A549 (cell line): ENCODE measurements around the gene DNAJB4. TPM values are rescaled to one million over a fixed set of nuclear protein-coding genes. Genes with fewer than 3 reads are reported as not detected.

ENCODE experiments used
- ATAC-seq, 2 experiments: fragments of 200-7000 bp in 1 of 2; fragments of >200 bp in 1 of 2; cut with Nextera tagmentation in 1 of 2; cut with Tn5 transposase in 1 of 2; 3 replicates each; pipeline versions ENCODE4 v1.8.0 to v1.9.1; 2018 to 2020; ENCODE audit warnings: mild to moderate bottlenecking in 1 of 2, moderate library complexity in 1 of 2
- CTCF ChIA-PET: fragments of 300-600 bp; sonication (Branson Sonifier 250); formaldehyde crosslinking; extraction: SDS; loops from one replicate; lab custom pipeline; 2021; ENCODE audit warnings: antibody characterized with exemption, inconsistent platforms; lab: Yijun Ruan, JAX
- POLR2A ChIA-PET: fragments of 350-600 bp; formaldehyde crosslinking; extraction: SDS; loops from one replicate; lab custom pipeline; 2021; ENCODE audit warnings: antibody characterized with exemption, inconsistent platforms; lab: Yijun Ruan, JAX
- DNase-seq, 2 experiments: peaks; one replicate each; pipeline versions ENCODE4 v3.0.0 to v3.0.0-alpha.2; 2011 to 2016; ENCODE audit warnings: low read depth in 1 of 2, low spot score in 1 of 2
- FAIRE-seq: peaks from 2 replicates; lab custom pipeline; 2011; peaks lifted over from hg19 to GRCh38; lab: Jason Lieb, UNC
- H3K27ac ChIP-seq, 2 experiments: fragments of >200 bp; sonication (Bioruptor Twin); formaldehyde crosslinking; 3 replicates each; pipeline ENCODE4 v1.5.1; 2016 to 2017
- H3K4me1 ChIP-seq: fragments of >200 bp; sonication (Bioruptor Twin); formaldehyde crosslinking; 3 replicates; pipeline ENCODE4 v1.6.1; 2016
- H3K4me2 ChIP-seq: fragments of >200 bp; sonication (Bioruptor Twin); formaldehyde crosslinking; 3 replicates; pipeline ENCODE4 v1.6.1; 2016
- H3K4me3 ChIP-seq: fragments of >200 bp; sonication (Bioruptor Twin); formaldehyde crosslinking; 3 replicates; pipeline ENCODE4 v1.5.1; 2016
- H3K9me3 ChIP-seq: fragments of >200 bp; sonication (Bioruptor Twin); formaldehyde crosslinking; 3 replicates; pipeline ENCODE4 v1.6.1; 2016
- CHD2 ChIP-seq: fragments of 150-350 bp; IDR thresholded peaks from 2 replicates; pipeline ENCODE4 v1.6.1; 2014; ENCODE audit warnings: low read length; ENCODE audit not compliant: partially characterized antibody
- CHD4 ChIP-seq: fragments of 200-600 bp; sonication (generic); IDR thresholded peaks from 2 replicates; pipeline ENCODE4 v1.6.1; 2016; ENCODE audit warnings: antibody characterized with exemption, mild to moderate bottlenecking, borderline replicate concordance
- EHMT2 ChIP-seq: fragments of 200-600 bp; sonication (generic); IDR thresholded peaks from 2 replicates; pipeline ENCODE4 v1.6.1; 2016; ENCODE audit warnings: antibody characterized with exemption, low read depth, mild to moderate bottlenecking, moderate library complexity
- FOSL2 ChIP-seq, 2 experiments: fragments of 450-650 bp in 1 of 2; fragments of >200 bp in 1 of 2; sonication (Bioruptor Twin) in 1 of 2; formaldehyde crosslinking; IDR thresholded peaks; 2 replicates each; pipeline versions ENCODE4 v1.5.0 to v1.6.1; 2016 to 2020; ENCODE audit warnings: mild to moderate bottlenecking in 1 of 2, moderate library complexity in 1 of 2
- JUN ChIP-seq, 2 experiments: fragments of >200 bp; sonication (Bioruptor Twin); formaldehyde crosslinking; IDR thresholded peaks; 2 replicates in 1 of 2; 3 replicates in 1 of 2; pipeline ENCODE4 v1.6.1; 2016 to 2017
- KDM1A ChIP-seq: fragments of 200-600 bp; sonication (generic); IDR thresholded peaks from 2 replicates; pipeline ENCODE4 v1.6.1; 2016; ENCODE audit warnings: low read depth, mild to moderate bottlenecking
- KDM5A ChIP-seq: fragments of 200-600 bp; sonication (generic); IDR thresholded peaks from 2 replicates; pipeline ENCODE4 v1.6.1; 2016; ENCODE audit warnings: antibody characterized with exemption, mild to moderate bottlenecking
- MAFK ChIP-seq: fragments of 450-650 bp; IDR thresholded peaks from 2 replicates; pipeline ENCODE4 v1.6.1; 2014; ENCODE audit not compliant: partially characterized antibody
- PBX3 ChIP-seq: IDR thresholded peaks from 2 replicates; pipeline ENCODE4 v1.6.1; 2012
- RAD21 ChIP-seq, 2 experiments: fragments of >200 bp in 1 of 2; sonication (Bioruptor Twin) in 1 of 2; formaldehyde crosslinking in 1 of 2; IDR thresholded peaks in 1 of 2; conservative IDR thresholded peaks in 1 of 2; 2 replicates in 1 of 2; 3 replicates in 1 of 2; pipeline ENCODE4 v1.6.1; 2012 to 2018; ENCODE audit warnings: inconsistent platforms in 1 of 2
- RARB ChIP-seq: fragments of 250-450 bp; sonication (Bioruptor Pico); IDR thresholded peaks from 2 replicates; pipeline ENCODE4 v1.8.0; 2021; ENCODE audit warnings: mild to moderate bottlenecking, moderate library complexity
- RNF2 ChIP-seq: fragments of 200-600 bp; sonication (generic); IDR thresholded peaks from 2 replicates; pipeline ENCODE4 v1.6.1; 2016; ENCODE audit warnings: low read depth, mild to moderate bottlenecking, antibody characterized with exemption, moderate library complexity, borderline replicate concordance
- TFCP2L1 ChIP-seq: fragments of 250-450 bp; sonication (Bioruptor Pico); IDR thresholded peaks from 2 replicates; pipeline ENCODE4 v1.5.0; 2021; ENCODE audit warnings: mild to moderate bottlenecking
- TP53 ChIP-seq: fragments of 250-450 bp; sonication (Bioruptor Pico); IDR thresholded peaks from 2 replicates; pipeline ENCODE4 v1.5.0; 2021; ENCODE audit warnings: mild to moderate bottlenecking, moderate library complexity
- ZC3H11A ChIP-seq: fragments of 450-650 bp; IDR thresholded peaks from 2 replicates; pipeline ENCODE4 v1.6.1; 2014; ENCODE audit warnings: antibody characterized with exemption, mild to moderate bottlenecking
- ZSCAN20 ChIP-seq: fragments of 250-450 bp; sonication (Bioruptor Pico); IDR thresholded peaks from 2 replicates; pipeline ENCODE4 v1.8.0; 2022; ENCODE audit warnings: mild to moderate bottlenecking, moderate library complexity
- WGBS: methylation state at CpG from one replicate; pipeline ENCODE4 v1.1.6; 2017; ENCODE audit errors: missing lambda C conversion rate; 5-methylcytosine and 5-hydroxymethylcytosine counted together
- polyA plus RNA-seq, 4 experiments: library from polyadenylated mRNA; depleted of rRNA in 3 of 4; stranded (reverse); fragments of >200 nt; fragmentation: RNase III in 1 of 4; extraction: RNeasy Plus Mini Kit Qiagen cat#74134 plus additional on column Dnase treatment in 1 of 4; gene quantifications; 2 replicates in 3 of 4; 3 replicates in 1 of 4; pipeline ENCODE4 v1.2.3, GENCODE V29; 2011 to 2017
- TF ChIP-seq, protein P1 (sequence below): fragments of 200-600 bp; sonication (generic); IDR thresholded peaks from 2 replicates; pipeline ENCODE4 v1.6.1; 2016; ENCODE audit warnings: antibody characterized with exemption, mild to moderate bottlenecking, moderate library complexity
- TF ChIP-seq, protein P2 (sequence below): fragments of 450-650 bp; IDR thresholded peaks from 2 replicates; pipeline ENCODE4 v1.6.1; 2014; ENCODE audit warnings: antibody characterized with exemption
- TF ChIP-seq, protein P3 (sequence below): IDR thresholded peaks from 2 replicates; pipeline ENCODE4 v1.6.1; 2012

Gene DNAJB4
- polyA plus RNA-seq, 2 of the 4 experiments (the other 2 are of a cell fraction) = 30.0 to 48.8 TPM

- H3K4me1 ChIP-seq = no peaks in the 10 kb centered on the region
- ATAC-seq (no peak), DNase-seq (no peak), FAIRE-seq (no peak)
- ChIA-PET POLR2A (no interaction called here), CTCF (no interaction called here)
- WGBS = 40% methylated on average over 2 of the region's 2 CpGs
- no peak overlapping the region for H3K4me2 ChIP-seq
- no peak overlapping the region for H3K4me3 ChIP-seq
- no peak overlapping the region; a peak in 1 of 6 replicates for H3K27ac ChIP-seq
- no peaks in the 10 kb centered on the region for H3K9me3 ChIP-seq
- TF ChIP-seq PBX3 = no peak
- TF ChIP-seq MAFK = no peak
- TF ChIP-seq KDM5A = no peak
- TF ChIP-seq, protein P1, sequence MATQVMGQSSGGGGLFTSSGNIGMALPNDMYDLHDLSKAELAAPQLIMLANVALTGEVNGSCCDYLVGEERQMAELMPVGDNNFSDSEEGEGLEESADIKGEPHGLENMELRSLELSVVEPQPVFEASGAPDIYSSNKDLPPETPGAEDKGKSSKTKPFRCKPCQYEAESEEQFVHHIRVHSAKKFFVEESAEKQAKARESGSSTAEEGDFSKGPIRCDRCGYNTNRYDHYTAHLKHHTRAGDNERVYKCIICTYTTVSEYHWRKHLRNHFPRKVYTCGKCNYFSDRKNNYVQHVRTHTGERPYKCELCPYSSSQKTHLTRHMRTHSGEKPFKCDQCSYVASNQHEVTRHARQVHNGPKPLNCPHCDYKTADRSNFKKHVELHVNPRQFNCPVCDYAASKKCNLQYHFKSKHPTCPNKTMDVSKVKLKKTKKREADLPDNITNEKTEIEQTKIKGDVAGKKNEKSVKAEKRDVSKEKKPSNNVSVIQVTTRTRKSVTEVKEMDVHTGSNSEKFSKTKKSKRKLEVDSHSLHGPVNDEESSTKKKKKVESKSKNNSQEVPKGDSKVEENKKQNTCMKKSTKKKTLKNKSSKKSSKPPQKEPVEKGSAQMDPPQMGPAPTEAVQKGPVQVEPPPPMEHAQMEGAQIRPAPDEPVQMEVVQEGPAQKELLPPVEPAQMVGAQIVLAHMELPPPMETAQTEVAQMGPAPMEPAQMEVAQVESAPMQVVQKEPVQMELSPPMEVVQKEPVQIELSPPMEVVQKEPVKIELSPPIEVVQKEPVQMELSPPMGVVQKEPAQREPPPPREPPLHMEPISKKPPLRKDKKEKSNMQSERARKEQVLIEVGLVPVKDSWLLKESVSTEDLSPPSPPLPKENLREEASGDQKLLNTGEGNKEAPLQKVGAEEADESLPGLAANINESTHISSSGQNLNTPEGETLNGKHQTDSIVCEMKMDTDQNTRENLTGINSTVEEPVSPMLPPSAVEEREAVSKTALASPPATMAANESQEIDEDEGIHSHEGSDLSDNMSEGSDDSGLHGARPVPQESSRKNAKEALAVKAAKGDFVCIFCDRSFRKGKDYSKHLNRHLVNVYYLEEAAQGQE = no peak
- no peak for TF ChIP-seq CHD2
- no peak for TF ChIP-seq TFCP2L1
- TF ChIP-seq, protein P2, sequence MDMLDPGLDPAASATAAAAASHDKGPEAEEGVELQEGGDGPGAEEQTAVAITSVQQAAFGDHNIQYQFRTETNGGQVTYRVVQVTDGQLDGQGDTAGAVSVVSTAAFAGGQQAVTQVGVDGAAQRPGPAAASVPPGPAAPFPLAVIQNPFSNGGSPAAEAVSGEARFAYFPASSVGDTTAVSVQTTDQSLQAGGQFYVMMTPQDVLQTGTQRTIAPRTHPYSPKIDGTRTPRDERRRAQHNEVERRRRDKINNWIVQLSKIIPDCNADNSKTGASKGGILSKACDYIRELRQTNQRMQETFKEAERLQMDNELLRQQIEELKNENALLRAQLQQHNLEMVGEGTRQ = no peak
- no peak for TF ChIP-seq CHD4
- TF ChIP-seq RNF2 = no peak
- no peak for TF ChIP-seq ZC3H11A
- no peak for TF ChIP-seq ZSCAN20 (CRISPR knock-in tag)
- no peak for TF ChIP-seq JUN (IDR thresholded peaks at IDR 0.05)
- TF ChIP-seq RARB = no peak
- TF ChIP-seq, protein P3, sequence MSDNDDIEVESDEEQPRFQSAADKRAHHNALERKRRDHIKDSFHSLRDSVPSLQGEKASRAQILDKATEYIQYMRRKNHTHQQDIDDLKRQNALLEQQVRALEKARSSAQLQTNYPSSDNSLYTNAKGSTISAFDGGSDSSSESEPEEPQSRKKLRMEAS = no peak
- TF ChIP-seq EHMT2 = no peak
- TF ChIP-seq KDM1A = no peak
- TF ChIP-seq RAD21 (conservative IDR thresholded peaks at IDR 0.05 in 1 of 2, IDR thresholded peaks at IDR 0.05 in 1 of 2) = no peak
- TF ChIP-seq FOSL2 (IDR thresholded peaks at IDR 0.05) = no peak
- TF ChIP-seq FOSL2 (CRISPR knock-in tag; IDR thresholded peaks at IDR 0.05) = no peak
- TF ChIP-seq, all 56 proteins: peak for 0
Measured at GRCh38 chr1:78054972-78055371, 50.2 kb downstream of the DNAJB4 start.

DNA sequence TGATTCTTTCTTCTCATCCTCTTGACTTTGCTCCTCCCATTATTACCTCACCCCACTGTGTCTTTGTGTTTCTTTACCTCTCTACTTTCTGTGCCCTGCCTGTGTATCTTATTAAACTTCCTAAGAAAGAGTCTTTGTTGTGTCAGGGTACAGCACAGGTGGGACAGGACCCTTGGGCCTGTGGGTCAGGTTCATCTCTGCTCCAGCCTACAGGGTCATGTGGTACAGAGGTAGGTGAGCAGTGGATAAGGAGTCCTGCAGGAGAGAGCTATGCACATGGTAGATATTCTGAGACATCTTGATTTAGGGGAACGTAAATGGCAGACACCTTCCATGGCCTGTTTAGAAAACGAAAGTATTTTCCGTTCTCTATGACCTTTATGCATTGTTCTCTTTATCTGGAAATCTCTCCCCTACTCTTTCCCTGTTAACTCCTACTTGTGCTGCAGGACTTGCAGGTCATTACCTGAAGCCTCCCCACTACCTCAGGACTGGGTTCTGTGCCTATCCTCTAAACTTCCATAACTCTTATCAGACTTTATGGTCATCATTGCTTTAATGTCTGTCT is 50.9 kb downstream of the DNAJB4 start:
- H3K4me3 ChIP-seq = no peak overlapping the region
- POLR2A ChIA-PET = no interaction called here

More for the DNA sequence above, 50.9 kb downstream of the DNAJB4 start:
- Histone ChIP-seq H3K4me2 (no peak overlapping the region), H3K9me3 (no peaks in the 10 kb centered on the region), H3K27ac (no peak overlapping the region), H3K4me1 (no peaks in the 10 kb centered on the region)
- WGBS = 88% methylated on average over 3 of the region's 3 CpGs
- DNase-seq (no peak), FAIRE-seq (no peak), ATAC-seq (no peak)
- TF ChIP-seq ZC3H11A (no peak), TP53 (CRISPR knock-in tag) (no peak), KDM1A (no peak)
- CTCF ChIA-PET = interaction anchor here (0.6 to 1.3 kb wide), 2 partner anchors 9 to 39 kb away, joined by 3 to 4 read pairs; no protein-coding TSS in a partner anchor
